B cell (primary cell): ENCODE data around the gene MAN2B2.

Experiments
- CTCF ChIP-seq: fragments of 200-600 bp; IDR thresholded peaks from one replicate; pipeline ENCODE4 v1.8.0; 2022; ENCODE audit warnings: antibody characterized with exemption, mild to moderate bottlenecking
- EZH2 ChIP-seq: IDR thresholded peaks from 2 replicates; pipeline ENCODE4 v1.6.1; 2012; ENCODE audit warnings: borderline replicate concordance, low read depth, mild to moderate bottlenecking, moderate library complexity, low read length; ENCODE audit not compliant: insufficient read depth, poor library complexity, severe bottlenecking

- no peak for TF ChIP-seq CTCF
- no peak for TF ChIP-seq EZH2
These were observed 9.9 kb downstream of the MAN2B2 start for GRCh38 chr4:6584865-6585264.
